Smooth muscle cell of the brain vasculature (primary cell): ENCODE results near the gene CAV2.
"Not testable (repeated sequence)": the region's sequence is repeated elsewhere in the genome, so short reads cannot be mapped to it uniquely, and the experiment has no call there.

Experiments used
- DNase-seq: peaks from one replicate; pipeline ENCODE4 v3.0.0-alpha.2; 2012; ENCODE audit warnings: low read depth, low spot score

The CAV2 gene, protein sequence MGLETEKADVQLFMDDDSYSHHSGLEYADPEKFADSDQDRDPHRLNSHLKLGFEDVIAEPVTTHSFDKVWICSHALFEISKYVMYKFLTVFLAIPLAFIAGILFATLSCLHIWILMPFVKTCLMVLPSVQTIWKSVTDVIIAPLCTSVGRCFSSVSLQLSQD

DNA sequence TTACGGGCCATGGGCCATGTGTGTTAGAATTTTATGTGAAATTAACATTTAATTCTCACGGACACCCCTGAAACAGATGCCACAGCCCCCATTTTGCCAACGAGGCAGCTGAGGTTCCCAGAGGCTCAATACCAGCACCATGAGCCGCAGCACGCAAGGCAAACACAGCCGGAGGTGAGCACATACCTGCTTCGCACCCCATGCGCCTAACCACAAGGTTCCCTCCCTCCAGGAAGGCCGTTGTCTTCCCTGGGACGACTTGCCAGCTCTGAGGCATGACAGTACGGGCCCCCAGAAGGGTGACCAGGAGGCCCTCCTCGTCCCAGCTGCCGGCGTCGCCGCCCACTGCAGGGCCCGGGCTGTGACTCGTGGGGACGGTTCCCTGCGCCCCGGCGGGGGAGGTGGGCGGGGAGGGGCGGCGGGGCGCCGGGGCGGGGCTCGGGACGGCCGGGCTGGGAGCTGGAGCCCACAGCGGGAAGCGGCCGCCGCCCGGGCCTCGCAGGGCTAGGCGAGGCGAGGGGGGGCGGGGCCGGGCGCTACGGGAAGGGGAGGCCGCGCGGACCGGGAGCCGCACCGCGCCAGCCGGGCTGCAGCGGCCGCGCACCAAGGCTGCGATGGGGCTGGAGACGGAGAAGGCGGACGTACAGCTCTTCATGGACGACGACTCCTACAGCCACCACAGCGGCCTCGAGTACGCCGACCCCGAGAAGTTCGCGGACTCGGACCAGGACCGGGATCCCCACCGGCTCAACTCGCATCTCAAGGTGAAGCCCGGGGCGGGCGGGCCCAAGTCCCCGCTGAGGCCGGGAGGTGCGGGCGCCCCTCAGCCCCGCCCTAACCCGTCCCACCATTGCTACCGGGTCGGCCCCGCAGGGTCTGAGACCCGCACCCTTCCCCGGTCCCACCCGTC is at the start of gene CAV2:
Gene CAV2 (plus strand): TSS at position 571 of the 910 bp plus-strand sequence. CDS start 44 bp downstream, at position 615.
- no peak for DNase-seq

- DNase-seq, result no peak
These were observed 49.6 kb upstream of the CAV2 start for GRCh38 chr7:116449950-116450349.

DNA sequence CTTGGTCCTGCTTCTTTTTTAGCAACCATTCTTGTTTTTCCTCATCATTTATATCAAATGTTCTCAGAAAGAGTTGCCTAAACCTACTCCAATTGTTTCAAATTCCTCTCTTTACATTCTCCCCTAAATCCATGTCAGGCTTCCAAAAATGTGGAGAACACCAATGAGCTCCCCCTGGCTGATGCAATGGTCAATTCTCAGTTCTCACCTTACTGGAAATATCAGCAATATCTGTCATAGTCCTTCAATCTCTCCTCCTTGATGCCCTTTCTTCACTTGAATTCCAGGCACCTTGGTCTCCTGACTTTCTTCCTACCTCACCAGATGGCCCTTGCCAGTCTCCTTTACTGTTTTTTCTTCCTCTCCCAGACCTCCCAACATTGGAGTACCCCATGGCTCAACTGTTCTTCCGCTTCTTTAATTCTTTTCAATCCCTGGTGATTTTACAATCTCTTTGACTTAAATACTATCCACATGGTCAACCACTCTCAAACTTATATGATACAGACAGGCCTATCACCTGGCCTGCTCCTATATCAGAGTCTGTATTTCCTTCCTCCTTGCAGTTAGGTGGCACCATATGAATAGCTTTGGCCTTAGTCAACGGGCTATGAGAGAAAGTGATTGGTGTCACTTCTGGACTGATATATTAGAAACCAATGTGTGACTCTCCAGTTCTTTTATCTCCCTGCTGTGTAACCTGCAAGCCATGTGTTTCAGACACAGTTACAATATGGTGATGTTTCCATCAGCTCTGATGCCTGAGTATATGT is 47.4 kb upstream of the CAV2 start:
- DNase-seq, result no peak

DNA sequence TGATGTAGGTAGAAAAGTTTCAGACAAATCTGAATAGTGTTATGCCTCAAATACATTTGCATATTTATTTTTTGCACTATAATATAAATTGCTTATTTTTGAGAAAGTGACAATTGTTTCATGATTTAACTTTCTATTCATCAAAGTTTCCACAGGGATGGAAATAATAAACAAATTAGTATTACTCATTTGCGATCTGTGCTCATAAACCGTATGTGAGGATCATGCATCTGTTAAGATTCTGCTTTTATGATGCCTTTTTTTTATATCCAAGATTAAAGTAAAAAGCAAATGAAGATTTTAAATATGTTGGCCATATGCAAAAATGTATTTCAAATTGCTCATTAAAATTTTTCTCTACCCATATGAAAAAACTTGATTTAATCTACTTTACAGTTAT is 45.2 kb upstream of the CAV2 start:
- no peak for DNase-seq

- no peak for DNase-seq
These were observed 44.5 kb upstream of the CAV2 start for GRCh38 chr7:116455009-116455408.

GRCh38 chr7:116455499-116455898 is 44.0 kb upstream of the CAV2 start:
- no peak for DNase-seq

DNA sequence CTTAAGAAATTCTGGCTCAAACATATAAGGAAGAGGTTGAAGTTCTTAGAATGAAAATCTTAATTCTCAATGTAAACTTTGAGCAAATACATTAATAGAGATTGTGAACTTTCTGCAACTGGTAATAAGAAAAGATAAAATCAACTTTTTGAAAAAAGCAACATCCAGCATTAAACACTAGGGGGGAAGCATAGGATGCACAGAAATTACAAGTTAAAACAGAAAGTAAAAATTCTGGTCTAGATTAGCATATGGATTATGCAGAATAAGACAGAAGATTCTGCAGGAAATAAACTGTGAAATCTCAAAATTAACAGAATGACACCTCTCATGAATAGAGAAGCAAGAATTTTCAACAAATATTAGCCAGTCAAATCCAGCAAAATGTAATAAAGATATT is 38.0 kb upstream of the CAV2 start:
- no peak for DNase-seq

GRCh38 chr7:116463956-116464355 is 35.6 kb upstream of the CAV2 start:
- DNase-seq, result no peak

DNA sequence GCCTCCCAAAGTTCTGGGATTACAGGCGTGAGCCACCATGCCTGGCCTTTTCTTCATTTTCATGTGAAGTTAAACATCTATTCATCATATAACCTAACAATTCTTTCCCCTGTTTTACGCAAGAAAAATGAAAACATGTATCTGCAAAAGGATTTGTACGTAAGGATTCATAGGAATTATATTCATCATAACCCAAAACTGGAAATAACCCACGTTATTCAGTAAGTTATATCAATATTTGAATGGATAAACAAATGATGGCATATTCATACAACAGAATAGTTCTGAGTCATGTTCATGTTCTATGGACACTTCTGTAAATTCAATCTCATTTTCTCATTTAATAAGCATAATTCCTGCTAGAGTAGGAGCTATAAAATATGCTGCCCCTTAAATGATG is 35.2 kb upstream of the CAV2 start:
- no peak for DNase-seq

DNA sequence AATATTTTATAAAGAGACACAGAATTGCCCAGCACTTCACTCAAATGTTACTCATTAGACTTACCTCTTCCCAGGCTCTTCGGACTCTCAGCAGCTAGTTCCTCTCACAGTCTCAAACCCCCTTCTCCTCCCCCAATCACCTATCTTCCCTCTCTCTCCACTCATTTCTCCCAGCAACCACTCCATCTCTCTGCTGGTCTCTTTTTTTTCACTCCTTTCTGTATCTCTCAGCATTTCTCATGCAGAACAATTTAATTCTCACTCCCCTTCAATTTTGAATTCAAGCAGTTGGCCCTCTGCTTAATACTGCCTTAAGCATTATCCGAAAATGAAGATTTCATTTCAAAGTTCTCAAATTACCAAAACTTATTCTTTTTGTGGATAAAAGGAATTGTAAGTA is 34.4 kb upstream of the CAV2 start:
- DNase-seq, result no peak

DNA sequence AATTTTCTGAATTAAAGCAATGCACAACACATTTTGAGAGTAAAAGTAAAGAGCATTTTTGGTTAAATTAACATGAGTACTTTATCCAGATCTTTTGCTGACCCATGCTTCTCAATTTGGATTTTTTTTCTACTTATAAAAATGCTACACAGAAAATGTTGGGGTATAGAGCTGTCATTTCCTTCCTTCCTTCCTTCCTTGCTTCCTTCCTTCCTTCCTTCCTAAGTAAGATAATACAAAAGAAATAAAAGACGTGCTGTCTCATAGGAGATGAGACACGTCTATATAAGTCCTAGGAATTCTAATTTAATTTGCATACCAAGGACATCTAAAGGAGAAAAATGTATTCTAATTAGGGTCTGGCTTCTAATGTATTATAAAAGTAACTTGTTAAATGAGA is 31.0 kb upstream of the CAV2 start:
- no peak for DNase-seq

GRCh38 chr7:116477625-116478024 is 21.9 kb upstream of the CAV2 start:
- DNase-seq, result no peak

- no peak for DNase-seq
These were observed 20.7 kb upstream of the CAV2 start for GRCh38 chr7:116478834-116479233.

DNA sequence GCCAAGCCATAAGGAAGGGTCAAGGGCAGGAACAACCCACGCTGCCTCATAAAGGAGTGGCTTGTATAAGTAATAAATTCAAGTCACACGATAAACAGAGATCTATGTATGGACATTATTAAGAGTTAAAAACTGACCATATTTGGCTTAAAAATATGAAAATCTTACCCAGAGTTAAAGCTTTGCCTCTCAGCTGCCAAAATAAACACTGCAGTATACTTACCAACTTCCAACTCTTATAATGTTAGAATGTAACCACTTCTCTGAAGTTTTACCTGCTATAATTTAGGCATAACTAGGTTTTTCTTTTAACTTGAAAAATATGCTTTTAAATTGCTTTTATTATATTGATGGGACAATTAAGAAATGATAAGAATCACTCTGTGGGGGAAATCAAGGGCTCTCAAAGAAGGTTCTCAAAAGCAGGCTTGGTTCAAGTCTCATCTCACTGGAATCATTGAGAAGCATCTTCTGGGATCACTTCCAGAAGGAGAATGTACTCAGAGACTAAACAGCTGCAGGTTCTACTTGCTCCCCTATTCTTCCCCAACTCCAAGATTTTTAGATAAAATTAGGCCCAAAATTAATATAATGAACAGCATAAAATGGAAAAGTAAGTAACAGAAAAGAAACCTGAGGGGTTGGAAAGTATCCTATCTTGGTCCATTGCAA is 16.1 kb upstream of the CAV2 start:
- DNase-seq, result no peak

- DNase-seq, result not testable (repeated sequence)
These were observed 15.1 kb upstream of the CAV2 start for GRCh38 chr7:116484389-116484788.

DNA sequence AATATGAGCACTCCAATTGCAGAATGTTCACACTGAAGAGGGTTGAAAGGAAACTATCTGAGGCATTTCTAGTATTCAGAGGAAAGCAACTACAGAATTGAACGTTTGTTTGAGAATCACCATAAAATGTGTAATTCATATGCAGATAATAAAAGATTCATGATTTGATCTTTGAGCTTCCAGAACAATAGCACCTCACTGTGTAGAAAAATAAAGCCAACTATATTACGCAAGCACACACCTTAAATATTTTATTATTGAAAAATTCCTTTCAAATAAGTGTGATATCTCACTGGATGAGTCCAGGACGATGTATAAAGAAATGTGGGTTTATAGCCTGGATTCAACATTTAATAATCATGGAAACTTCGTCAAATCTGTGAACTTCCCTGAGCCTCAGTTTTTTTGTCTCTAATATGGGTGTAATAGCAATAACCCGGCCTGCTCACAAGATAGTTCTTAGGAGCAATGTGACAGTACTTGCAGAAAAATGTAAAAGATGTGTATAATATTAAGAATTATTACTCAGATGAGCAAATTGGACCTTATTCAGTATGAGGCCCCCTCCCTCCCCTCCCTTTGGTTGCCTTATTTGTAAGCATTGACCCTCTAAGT is 11.5 kb upstream of the CAV2 start:
- DNase-seq, result no peak

DNA sequence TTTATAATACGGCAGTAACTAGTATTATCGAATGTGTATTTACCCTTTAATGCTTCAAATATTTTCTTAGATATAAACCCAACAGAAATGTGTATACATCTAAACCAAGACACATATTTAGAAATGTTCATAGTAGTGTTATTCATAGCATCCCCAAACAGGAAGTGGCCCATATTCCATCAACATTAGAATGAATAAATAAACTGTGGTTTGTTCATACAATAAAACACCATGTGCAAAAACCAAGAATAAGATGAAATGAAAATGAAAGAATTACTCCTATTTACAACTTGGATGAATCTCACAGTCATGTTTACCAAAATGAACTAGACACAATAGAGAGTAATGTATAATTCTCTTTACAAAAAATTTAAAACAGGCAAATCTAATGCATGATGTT is 9.2 kb upstream of the CAV2 start:
- DNase-seq, result no peak

- no peak for DNase-seq
These were observed 7.5 kb upstream of the CAV2 start for GRCh38 chr7:116491887-116492653.

DNA sequence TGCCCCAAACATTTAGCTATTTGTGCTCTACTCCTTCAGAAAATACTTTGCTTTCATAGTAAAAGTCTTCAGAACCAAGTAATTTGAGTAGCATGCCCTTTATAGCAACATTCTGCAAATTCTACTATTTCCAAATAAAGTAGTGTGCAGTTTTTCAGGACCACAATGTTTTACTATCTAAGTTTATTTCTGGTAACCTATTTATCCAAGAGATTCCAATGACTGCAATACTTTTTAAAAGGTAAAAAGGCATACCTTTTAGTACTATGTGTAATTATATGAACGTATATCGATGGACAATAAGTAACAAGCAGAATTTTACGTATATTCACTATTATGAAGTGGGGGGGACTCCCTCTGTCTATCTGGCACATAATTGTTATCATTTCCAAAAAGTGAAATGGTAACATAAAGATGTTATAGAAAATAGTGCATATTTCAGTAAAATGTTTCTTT is 6.9 kb upstream of the CAV2 start:
- no peak for DNase-seq

DNA sequence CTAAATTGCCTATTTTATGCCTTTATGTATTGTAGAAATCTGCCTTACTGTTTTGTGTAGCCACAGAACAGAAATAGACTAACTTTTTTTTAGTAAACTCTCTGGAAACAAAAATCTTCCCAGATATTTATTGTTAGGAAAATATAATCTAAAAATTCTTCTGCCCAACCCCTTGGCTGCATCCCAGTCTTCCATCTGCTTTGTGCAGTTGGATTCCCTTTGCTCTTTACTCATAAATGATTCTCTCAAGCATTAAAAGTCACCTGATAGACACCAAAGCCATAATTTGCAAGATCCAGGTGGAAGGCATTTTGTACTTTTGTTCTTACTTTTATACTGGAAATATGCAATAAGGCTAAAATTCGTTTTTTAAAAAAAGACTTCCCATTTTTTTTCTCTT is 6.1 kb upstream of the CAV2 start:
- DNase-seq, result no peak

DNA sequence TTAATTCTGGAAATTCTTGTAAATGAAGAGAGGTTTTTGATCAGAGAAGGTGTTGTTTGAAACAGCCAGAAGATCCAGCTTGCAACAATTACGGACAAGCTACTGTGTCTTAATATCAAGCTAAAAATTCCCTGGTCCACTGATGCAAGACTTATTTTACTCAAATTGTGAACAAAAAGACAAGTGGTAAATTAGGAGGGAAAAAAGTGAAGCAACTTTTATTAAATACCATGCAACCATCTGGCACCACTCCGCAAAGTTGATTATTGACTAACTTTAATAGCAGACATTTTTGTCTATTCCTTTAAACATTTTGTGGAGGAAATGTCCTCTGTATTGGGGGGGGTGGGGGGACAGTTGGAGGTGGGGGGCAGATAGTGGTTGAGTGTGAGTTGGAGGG is 5.1 kb upstream of the CAV2 start:
- DNase-seq, result no peak
